ENCODE measurements around the gene SQSTM1.
"Not testable (repeated sequence)": the region's sequence is repeated elsewhere in the genome, so short reads cannot be mapped to it uniquely, and the experiment has no call there.

Gene SQSTM1

GRCh38 chr5:179823937-179824744 is 3.4 kb downstream of the SQSTM1 start:
- DNase-seq (ENCODE audit: low read depth in 2 of 3, low spot score in 2 of 3): no peak

- DNase-seq (ENCODE audit: low read depth in 2 of 3, low spot score in 2 of 3): no peak
Measured at GRCh38 chr5:179824745-179825112, 4.0 kb downstream of the SQSTM1 start.

GRCh38 chr5:179825655-179826182 is 5.0 kb downstream of the SQSTM1 start:
- DNase-seq (ENCODE audit: low read depth in 2 of 3, low spot score in 2 of 3): no peak

- DNase-seq (ENCODE audit: low read depth in 2 of 3, low spot score in 2 of 3): no peak
Measured at GRCh38 chr5:179827680-179828079, 7.0 kb downstream of the SQSTM1 start.

- no peak for DNase-seq (ENCODE audit: low read depth in 2 of 3, low spot score in 2 of 3)
Measured at GRCh38 chr5:179828756-179829421, 8.2 kb downstream of the SQSTM1 start.

- DNase-seq (ENCODE audit: low read depth in 2 of 3, low spot score in 2 of 3): no peak
Measured at GRCh38 chr5:179829732-179830435, 9.2 kb downstream of the SQSTM1 start.

DNA sequence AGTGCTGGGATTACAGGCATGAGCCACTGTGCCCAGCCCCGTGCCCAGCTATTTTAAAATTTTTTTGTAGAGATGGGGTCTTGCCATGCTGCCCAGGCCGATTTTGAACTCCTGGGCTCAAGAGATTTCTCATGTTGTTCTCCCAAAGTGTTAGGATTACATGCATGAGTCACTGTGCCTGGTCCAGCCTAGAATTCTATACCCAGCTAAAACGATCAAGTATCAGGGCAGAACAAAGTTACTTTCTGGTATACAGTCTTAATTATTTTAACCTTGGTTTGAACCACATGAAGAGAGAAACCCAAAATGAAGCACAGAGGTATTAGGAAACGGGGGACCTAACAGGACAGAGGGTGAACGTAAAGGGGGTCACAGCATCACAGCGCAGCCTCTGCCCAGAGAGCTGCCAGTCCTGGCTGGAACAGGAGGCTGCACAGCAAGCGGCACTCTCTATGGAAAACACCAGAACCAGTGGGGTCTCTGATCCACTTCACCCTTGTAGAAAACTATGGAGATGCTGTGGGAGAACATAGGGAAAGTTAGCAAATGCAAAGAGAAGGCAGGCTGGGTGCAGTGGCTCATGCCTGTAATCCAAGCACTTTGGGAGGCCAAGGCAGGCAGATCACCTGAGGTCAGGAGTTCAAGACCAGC is 10.2 kb downstream of the SQSTM1 start:
- no peak for DNase-seq (ENCODE audit: low read depth in 2 of 3, low spot score in 2 of 3)

- no peak for DNase-seq (ENCODE audit: low read depth in 2 of 3, low spot score in 2 of 3)
Measured at GRCh38 chr5:179832039-179832745, 11.5 kb downstream of the SQSTM1 start.

GRCh38 chr5:179833056-179833708 is 12.5 kb downstream of the SQSTM1 start:
- no peak for DNase-seq (ENCODE audit: low read depth in 2 of 3, low spot score in 2 of 3)

DNA sequence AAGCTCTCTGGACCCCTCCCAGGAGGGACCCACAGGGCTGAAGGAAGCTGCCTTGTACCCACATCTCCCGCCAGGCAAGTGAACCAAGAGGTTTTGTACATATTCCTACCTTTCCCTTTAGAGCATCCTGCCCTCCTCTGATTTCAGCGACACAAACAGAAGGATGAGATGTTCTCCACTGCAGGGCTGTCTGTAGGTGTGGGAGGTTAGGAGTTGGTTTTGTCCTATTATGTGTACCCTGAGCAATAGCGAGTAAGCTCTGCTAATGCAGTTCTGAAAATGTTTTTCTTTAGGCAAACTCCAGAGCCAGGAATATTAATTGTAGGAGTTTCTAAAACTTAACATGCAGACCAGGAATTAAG is 13.0 kb downstream of the SQSTM1 start:
- no peak for DNase-seq (ENCODE audit: low read depth in 2 of 3, low spot score in 2 of 3)

DNA sequence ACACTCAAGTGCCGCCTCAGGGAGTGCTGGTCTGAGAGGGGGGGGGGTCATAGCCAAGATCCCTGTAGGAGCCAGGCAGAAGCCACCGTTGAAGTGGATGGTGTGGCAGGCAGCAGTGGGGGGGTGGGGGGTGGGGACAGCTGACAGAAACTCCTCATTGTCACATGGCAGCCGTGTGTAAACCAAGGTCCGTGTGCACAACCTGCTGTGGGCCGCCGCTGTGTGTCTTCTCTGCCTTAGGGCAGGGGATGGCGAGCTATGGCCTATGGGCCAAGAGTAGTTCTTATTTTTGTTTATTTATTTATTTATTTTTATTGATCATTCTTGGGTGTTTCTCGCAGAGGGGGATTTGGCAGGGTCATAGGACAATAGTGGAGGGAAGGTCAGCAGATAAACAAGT is 13.4 kb downstream of the SQSTM1 start:
- no peak for DNase-seq (ENCODE audit: low read depth in 2 of 3, low spot score in 2 of 3)

- not testable (repeated sequence) for DNase-seq (ENCODE audit: low read depth in 2 of 3, low spot score in 2 of 3)
Measured at GRCh38 chr5:179834871-179835270, 14.2 kb downstream of the SQSTM1 start.

GRCh38 chr5:179836225-179837019 is 15.7 kb downstream of the SQSTM1 start:
- DNase-seq (ENCODE audit: low read depth in 2 of 3, low spot score in 2 of 3): no peak

DNA sequence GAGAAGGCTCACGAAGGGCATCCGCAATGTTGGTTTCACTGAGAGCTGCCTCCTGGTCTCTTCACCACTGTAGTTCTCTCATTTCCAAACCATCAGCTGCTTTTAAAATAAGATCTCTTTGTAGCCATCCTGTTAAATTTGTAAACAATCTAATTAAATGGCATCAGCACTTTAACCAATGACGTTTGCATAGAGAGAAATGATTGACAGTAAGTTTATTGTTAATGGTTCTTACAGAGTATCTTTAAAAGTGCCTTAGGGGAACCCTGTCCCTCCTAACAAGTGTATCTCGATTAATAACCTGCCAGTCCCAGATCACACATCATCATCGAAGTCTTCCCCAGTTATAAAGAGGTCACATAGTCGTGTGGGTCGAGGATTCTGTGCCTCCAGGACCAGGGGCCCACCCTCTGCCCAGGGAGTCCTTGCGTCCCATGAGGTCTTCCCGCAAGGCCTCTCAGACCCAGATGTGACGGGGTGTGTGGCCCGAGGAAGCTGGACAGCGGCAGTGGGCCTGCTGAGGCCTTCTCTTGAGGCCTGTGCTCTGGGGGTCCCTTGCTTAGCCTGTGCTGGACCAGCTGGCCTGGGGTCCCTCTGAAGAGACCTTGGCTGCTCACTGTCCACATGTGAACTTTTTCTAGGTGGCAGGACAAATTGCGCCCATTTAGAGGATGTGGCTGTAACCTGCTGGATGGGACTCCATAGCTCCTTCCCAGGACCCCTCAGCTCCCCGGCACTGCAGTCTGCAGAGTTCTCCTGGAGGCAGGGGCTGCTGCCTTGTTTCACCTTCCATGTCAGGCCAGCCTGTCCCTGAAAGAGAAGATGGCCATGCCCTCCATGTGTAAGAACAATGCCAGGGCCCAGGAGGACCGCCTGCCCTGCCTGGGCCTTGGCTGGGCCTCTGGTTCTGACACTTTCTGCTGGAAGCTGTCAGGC is 16.6 kb downstream of the SQSTM1 start:
- DNase-seq (ENCODE audit: low read depth in 2 of 3, low spot score in 2 of 3): no peak

- no peak for DNase-seq (ENCODE audit: low read depth in 2 of 3, low spot score in 2 of 3)
Measured at GRCh38 chr5:179839328-179840256, 18.9 kb downstream of the SQSTM1 start.

- no peak for DNase-seq (ENCODE audit: low read depth in 2 of 3, low spot score in 2 of 3)
Measured at GRCh38 chr5:179840321-179840720, 19.6 kb downstream of the SQSTM1 start.

DNA sequence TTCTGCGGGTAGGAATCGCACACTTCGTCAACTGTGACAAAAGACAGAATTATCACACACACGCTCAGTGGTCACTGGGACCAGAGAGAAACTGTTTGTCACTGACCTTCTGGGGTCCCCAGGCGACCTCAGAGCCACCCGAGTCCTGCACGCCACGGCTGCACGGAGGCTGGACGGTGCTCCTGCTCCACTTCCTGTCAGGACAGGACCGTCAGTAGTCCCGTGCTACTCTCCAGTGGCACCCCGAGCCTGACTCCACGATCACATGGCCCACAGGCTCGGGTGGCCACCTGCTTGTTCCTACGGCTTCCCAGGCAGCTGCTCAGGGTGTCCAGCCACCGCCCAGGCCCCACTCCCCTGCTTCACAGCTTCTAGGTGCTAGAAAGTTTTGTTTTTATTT is 20.1 kb downstream of the SQSTM1 start:
- no peak for DNase-seq (ENCODE audit: low read depth in 2 of 3, low spot score in 2 of 3)

All from activated CD8-positive, alpha-beta memory T cell treated with anti-CD3 and anti-CD28 coated beads for 48 hours (primary cell).